Measurements from ENCODE around the gene MTCL3.

Gene MTCL3

GRCh38 chr6:127547904-127548649 is 28.9 kb upstream of the MTCL3 start:
- Histone ChIP-seq H3K27me3 (ENCODE audit: insufficient read depth, low read depth, low read length) (no peaks in the 10 kb centered on the region), H3K4me2 (ENCODE audit: low read length) (no peak overlapping the region)
- no peak for TF ChIP-seq REST (IDR thresholded peaks at IDR 0.05; ENCODE audit: borderline replicate concordance)
- TF ChIP-seq TAF1 (IDR thresholded peaks at IDR 0.05; ENCODE audit: low read depth): no peak
- peak; percentile 48 for TF ChIP-seq CTCF (IDR thresholded peaks at IDR 0.05; ENCODE audit: poor library complexity, severe bottlenecking)
- TF ChIP-seq POLR2AphosphoS5 (IDR thresholded peaks at IDR 0.05): no peak
- TF ChIP-seq RAD21 (conservative IDR thresholded peaks at IDR 0.05): peak; percentile 46
- peak; percentile 38 for TF ChIP-seq SMC3 (conservative IDR thresholded peaks at IDR 0.05; ENCODE audit: poor library complexity)

GRCh38 chr6:127547215-127547614 is 28.1 kb upstream of the MTCL3 start:
- Histone ChIP-seq H3K4me3 (ENCODE audit: low read length) (no peak overlapping the region), H2AFZ (ENCODE audit: low read depth, low read length) (no peak overlapping the region), H3K9ac (ENCODE audit: low read length) (no peak overlapping the region), H4K20me1 (ENCODE audit: insufficient read depth) (no peaks in the 10 kb centered on the region), H3K79me2 (replicated peaks; ENCODE audit: insufficient read depth, low read length) (no peaks in the 10 kb centered on the region), H3F3A (ENCODE audit: insufficient read depth, low read length, poor library complexity, severe bottlenecking) (no peaks in the 10 kb centered on the region), H3K27me3 (ENCODE audit: insufficient read depth, low read depth, low read length) (no peaks in the 10 kb centered on the region), H3K4me2 (ENCODE audit: low read length) (no peak overlapping the region), H3K36me3 (ENCODE audit: insufficient read depth, low read length) (no peaks in the 10 kb centered on the region), H3K9me2 (ENCODE audit: insufficient read depth, low read length) (no peaks in the 10 kb centered on the region), H3K9me3 (ENCODE audit: low read length) (no peaks in the 10 kb centered on the region), H3K27ac (ENCODE audit: low read length) (no peak overlapping the region)
- no peak for TF ChIP-seq POLR2AphosphoS5 (IDR thresholded peaks at IDR 0.05)
- no peak for TF ChIP-seq SMC3 (conservative IDR thresholded peaks at IDR 0.05; ENCODE audit: poor library complexity)
- no peak for TF ChIP-seq CTCF (IDR thresholded peaks at IDR 0.05; ENCODE audit: poor library complexity, severe bottlenecking)
- no peak for TF ChIP-seq MXI1 (conservative IDR thresholded peaks at IDR 0.05; ENCODE audit: poor library complexity, severe bottlenecking)
- TF ChIP-seq EZH2 (IDR thresholded peaks at IDR 0.05; ENCODE audit: borderline replicate concordance, insufficient read depth, low read length, poor library complexity, severe bottlenecking): no peak
- no peak for TF ChIP-seq REST (IDR thresholded peaks at IDR 0.05; ENCODE audit: borderline replicate concordance)
- no peak for TF ChIP-seq EP300 (conservative IDR thresholded peaks at IDR 0.05; ENCODE audit: poor library complexity, severe bottlenecking)
- TF ChIP-seq TAF1 (IDR thresholded peaks at IDR 0.05; ENCODE audit: low read depth): no peak
- no peak for TF ChIP-seq RAD21 (conservative IDR thresholded peaks at IDR 0.05)

More at GRCh38 chr6:127547904-127548649, 28.9 kb upstream of the MTCL3 start:
- Histone ChIP-seq H3K36me3 (ENCODE audit: insufficient read depth, low read length) (no peaks in the 10 kb centered on the region), H3K9me2 (ENCODE audit: insufficient read depth, low read length) (no peaks in the 10 kb centered on the region), H4K20me1 (ENCODE audit: insufficient read depth) (no peaks in the 10 kb centered on the region), H2AFZ (ENCODE audit: low read depth, low read length) (no peak overlapping the region), H3K27ac (ENCODE audit: low read length) (no peak overlapping the region), H3K79me2 (replicated peaks; ENCODE audit: insufficient read depth, low read length) (no peaks in the 10 kb centered on the region), H3K9ac (ENCODE audit: low read length) (no peak overlapping the region), H3F3A (ENCODE audit: insufficient read depth, low read length, poor library complexity, severe bottlenecking) (no peaks in the 10 kb centered on the region), H3K4me3 (ENCODE audit: low read length) (no peak overlapping the region), H3K9me3 (ENCODE audit: low read length) (no peaks in the 10 kb centered on the region)
